ENCODE data around the gene LRRC36.
A peak's percentile ranks its signal among the peaks of the same experiment; 100 is the strongest.

The LRRC36 gene

DNA sequence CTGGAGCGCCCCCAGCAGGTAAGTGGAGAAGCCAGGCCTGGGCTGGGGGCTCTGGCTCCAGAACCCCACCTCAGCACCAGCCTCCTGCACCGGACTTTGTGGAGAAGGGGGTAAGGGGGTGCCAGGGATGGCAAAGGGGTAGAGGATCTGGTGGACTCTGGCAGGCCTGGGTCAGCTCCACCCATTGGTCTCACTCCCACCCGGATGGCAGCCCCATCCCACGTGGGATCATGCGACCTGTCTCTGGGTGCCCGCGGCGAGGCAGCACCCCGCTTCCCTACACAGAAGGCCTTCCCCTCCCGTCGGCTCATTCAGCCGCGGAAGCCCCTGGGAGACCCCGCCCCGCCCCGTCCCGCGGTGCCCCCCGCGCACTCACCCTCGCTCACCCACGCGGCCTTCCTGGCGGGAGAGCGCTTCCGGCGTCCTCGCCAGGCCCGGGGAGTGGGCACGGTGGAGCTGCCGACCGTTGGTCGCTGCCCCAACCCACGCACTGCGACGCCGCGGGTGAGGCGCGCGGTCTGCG lies 47.8 kb upstream of the LRRC36 start:
- Histone ChIP-seq H3K9me3 (ENCODE audit: insufficient read depth, low read length) (no peaks in the 10 kb centered on the region), H2AFZ (ENCODE audit: low read depth, low read length) (peak overlapping the region; percentile 47; the same call in 1 of the 2 replicates), H3K27ac (ENCODE audit: low read length) (peak overlapping the region; percentile 30), H3K27me3 (ENCODE audit: low read depth, low read length) (no peaks in the 10 kb centered on the region), H3K4me1 (ENCODE audit: low read length) (peaks cover 11% of the 10 kb centered on the region), H3K9ac (ENCODE audit: low read length) (peak overlapping the region; percentile 77), H3K4me3 (ENCODE audit: low read length) (peak overlapping the region; percentile 86), H3K36me3 (replicated peaks; ENCODE audit: low read depth, low read length) (peaks cover 3% of the 10 kb centered on the region), H3K79me2 (ENCODE audit: low read length) (peaks cover 15% of the 10 kb centered on the region), H4K20me1 (ENCODE audit: insufficient read depth, low read length) (no peaks in the 10 kb centered on the region), H3K4me2 (ENCODE audit: low read length) (peak overlapping the region; percentile 88)
- TF ChIP-seq CTCF (IDR thresholded peaks at IDR 0.05; ENCODE audit: low read depth, low read length): peak; percentile 80
- TF ChIP-seq EZH2phosphoT487 (IDR thresholded peaks at IDR 0.05; ENCODE audit: low read depth): no peak

DNA sequence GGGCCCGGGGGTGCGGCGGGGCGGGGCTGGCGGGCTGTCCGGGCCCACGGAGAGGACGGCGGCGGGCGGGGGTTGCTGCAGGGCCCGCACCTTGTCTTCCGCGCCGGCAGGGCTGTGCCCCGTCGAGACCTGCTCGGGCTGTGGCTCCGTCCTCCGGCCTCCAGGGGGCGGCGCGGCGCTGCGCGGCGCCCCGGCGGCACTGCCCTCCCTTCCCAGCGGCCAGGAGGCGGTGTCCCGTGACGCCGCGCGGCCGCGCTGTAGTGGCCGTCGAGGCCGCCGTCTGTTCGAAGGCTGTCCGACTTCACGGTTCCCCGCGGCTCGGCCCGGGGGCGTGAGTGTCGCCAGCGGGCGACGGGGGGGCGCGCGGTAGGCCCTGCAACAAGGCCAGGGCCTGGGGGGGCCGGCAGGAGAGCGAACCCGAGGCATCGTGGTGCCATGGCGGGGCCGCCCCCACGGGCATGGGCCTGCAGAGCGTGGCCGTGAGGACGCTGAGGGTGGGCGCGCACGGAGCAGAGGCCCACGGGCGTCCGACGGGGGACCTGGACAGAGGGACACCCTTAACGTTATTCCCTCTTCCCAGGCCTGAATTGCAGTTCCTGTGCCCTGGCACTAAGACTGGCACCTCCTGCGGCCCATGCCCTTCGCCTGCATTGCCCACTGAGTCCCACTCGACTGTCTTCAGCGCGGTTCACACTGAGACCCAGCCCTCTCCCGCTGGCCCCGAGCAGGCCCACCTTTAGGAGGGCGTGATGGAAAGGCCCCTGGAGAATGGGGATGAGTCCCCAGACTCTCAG lies 47.1 kb upstream of the LRRC36 start, which contains the start of gene PLEKHG4:
Gene PLEKHG4, plus strand, starts transcription at position 237 of the 794 bp plus-strand sequence. Its CDS starts 513 bp downstream, at position 750.
- Histone ChIP-seq H3K27ac (ENCODE audit: low read length) (peak within 1 kb of the TSS; percentile 30), H3K4me3 (ENCODE audit: low read length) (peak within 1 kb of the TSS; percentile 86), H3K36me3 (replicated peaks; ENCODE audit: low read depth, low read length) (peaks cover 3% of the 10 kb centered on the region), H4K20me1 (ENCODE audit: insufficient read depth, low read length) (no peaks in the 10 kb centered on the region), H3K9me3 (ENCODE audit: insufficient read depth, low read length) (no peaks in the 10 kb centered on the region), H2AFZ (ENCODE audit: low read depth, low read length) (peak within 1 kb of the TSS; percentile 96), H3K27me3 (ENCODE audit: low read depth, low read length) (no peaks in the 10 kb centered on the region), H3K79me2 (ENCODE audit: low read length) (peaks cover 15% of the 10 kb centered on the region), H3K4me2 (ENCODE audit: low read length) (peak within 1 kb of the TSS; percentile 88), H3K9ac (ENCODE audit: low read length) (peak within 1 kb of the TSS; percentile 77), H3K4me1 (ENCODE audit: low read length) (peaks cover 11% of the 10 kb centered on the region)
- TF ChIP-seq EZH2phosphoT487 (IDR thresholded peaks at IDR 0.05; ENCODE audit: low read depth) (no peak), CTCF (IDR thresholded peaks at IDR 0.05; ENCODE audit: low read depth, low read length) (peak; percentile 72)

- Histone ChIP-seq H3K27me3 (ENCODE audit: low read depth, low read length) (no peaks in the 10 kb centered on the region), H4K20me1 (ENCODE audit: insufficient read depth, low read length) (no peaks in the 10 kb centered on the region), H3K27ac (ENCODE audit: low read length) (no peak overlapping the region), H3K4me1 (ENCODE audit: low read length) (peaks cover 11% of the 10 kb centered on the region), H3K36me3 (replicated peaks; ENCODE audit: low read depth, low read length) (peaks cover under 1% of the 10 kb centered on the region), H2AFZ (ENCODE audit: low read depth, low read length) (no peak overlapping the region; the same call in 1 of the 2 replicates), H3K9ac (ENCODE audit: low read length) (0 out of 2 replicates have a peak overlapping the region, but pooled peaks have one; percentile 55), H3K79me2 (ENCODE audit: low read length) (peaks cover 15% of the 10 kb centered on the region), H3K9me3 (ENCODE audit: insufficient read depth, low read length) (no peaks in the 10 kb centered on the region), H3K4me3 (ENCODE audit: low read length) (peak overlapping the region; percentile 86), H3K4me2 (ENCODE audit: low read length) (peak overlapping the region; percentile 87)
- TF ChIP-seq CTCF (IDR thresholded peaks at IDR 0.05; ENCODE audit: low read depth, low read length) (no peak), EZH2phosphoT487 (IDR thresholded peaks at IDR 0.05; ENCODE audit: low read depth) (no peak)
Observed at GRCh38 chr16:67280090-67281015, 46.3 kb upstream of the LRRC36 start.
